Stimulated activated CD8-positive, alpha-beta memory T cell treated with anti-CD3 and anti-CD28 coated beads, Interleukin-12 subunit alpha, Interleukin-12 subunit beta, amount 100 ng/mL, for 4 hours (primary cell): ENCODE results near the gene RETREG3.
"Not testable (repeated sequence)": the region's sequence is repeated elsewhere in the genome, so short reads cannot be mapped to it uniquely, and the experiment has no call there.

Source experiments
- DNase-seq: peaks from one replicate; pipeline ENCODE4 v3.0.0-alpha.2; 2020; ENCODE audit warnings: low read depth

RETREG3 gene

DNA sequence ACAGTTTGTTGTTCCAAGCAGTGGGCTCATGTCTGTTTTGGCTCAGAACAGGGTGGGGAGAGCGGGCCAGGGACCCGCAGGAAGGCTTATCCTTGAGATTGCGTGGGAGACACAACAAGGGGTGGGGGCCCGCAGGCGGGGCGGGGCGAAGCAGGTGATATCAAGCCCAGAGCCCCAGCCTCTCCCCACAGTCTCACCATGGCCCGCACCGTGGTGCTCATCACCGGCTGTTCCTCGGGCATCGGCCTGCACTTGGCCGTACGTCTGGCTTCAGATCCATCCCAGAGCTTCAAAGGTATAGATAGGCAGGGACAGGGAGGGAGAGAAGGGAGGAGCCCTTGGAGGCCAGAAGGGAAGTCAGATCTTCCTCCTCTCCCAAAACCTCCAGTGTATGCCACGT lies 56.4 kb downstream of the RETREG3 start, which contains the start of gene HSD17B1:
Gene HSD17B1, plus strand, starts transcription at position 188 of the 400 bp plus-strand sequence. Its CDS starts 11 bp downstream, at position 199.
- not testable (repeated sequence) for DNase-seq

DNA sequence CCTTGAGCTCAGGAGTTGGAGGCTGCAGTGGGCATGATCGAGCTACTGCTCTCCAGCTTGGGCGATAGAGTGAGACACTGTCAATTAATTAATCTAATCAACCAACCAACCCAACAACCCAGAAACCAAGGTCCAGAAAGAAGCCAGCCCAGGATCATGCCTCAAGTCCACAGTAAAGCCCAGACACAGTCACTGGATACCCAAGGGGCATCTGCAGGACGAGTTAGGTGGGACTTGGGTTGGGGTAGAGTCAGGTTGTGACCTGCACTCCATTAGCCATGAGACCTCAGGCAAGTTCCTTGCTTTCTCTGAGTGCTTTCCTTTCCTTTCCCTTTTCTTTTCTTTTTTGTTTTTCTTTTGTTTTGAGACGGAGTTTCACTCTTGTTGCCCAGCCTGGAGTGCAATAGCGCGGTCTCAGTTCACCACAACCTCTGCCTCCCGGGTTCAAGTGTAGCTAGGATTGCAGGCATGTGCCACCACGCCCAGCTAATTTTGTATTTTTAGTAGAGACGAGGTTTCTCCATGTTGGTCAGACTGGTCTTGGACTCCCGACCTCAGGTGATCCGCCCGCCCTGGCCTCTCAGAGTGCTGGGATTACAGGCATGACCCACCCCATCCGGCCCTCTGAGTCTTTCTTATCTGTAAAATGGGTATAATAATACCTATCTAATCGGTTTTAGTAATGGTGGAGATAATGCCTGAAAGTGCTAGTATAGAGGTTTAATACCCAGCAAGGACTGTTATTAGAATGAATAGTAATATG lies 60.0 kb downstream of the RETREG3 start:
- no peak for DNase-seq

- DNase-seq = peak; percentile 62
These were observed 60.9 kb downstream of the RETREG3 start for GRCh38 chr17:42548070-42548837.

GRCh38 chr17:42547698-42548069 lies 61.5 kb downstream of the RETREG3 start:
- DNase-seq = no peak

- DNase-seq = no peak
These were observed 62.1 kb downstream of the RETREG3 start for GRCh38 chr17:42547001-42547461.

DNA sequence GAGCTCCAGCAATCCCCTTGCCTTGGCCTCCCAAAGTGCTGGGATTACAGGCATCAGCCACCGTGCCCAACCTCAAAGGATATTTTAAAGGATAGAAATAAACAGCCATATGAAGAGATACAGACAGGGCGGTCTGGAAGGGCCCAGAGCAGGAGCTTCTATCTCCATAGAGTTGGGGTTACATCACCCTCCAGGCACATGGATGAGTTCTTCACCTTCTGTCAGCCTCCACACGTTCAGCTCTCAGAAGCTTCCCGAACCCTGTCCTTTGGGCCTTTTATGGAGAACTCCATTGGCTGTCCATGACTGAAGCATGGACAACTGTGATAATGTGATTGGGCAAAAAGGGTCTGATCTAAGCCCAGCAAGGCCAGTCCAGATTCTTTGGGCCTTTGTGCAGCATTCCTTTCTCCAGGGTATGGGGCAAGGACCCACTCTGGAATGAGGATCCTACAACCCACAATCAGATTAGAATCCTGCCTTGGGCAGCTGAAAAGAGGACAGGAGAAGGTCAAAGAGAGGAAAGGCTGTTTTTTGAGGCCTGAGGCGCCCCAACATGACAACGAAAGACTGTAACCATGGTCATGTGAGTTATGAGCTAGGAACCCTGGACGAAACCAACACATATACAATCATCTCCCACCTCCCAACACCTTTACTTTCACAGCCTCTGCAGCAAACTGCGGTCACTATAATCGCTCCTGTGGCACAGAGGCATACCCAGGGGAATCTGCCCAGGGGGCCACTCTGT lies 63.2 kb downstream of the RETREG3 start:
- not testable (repeated sequence) for DNase-seq

DNA sequence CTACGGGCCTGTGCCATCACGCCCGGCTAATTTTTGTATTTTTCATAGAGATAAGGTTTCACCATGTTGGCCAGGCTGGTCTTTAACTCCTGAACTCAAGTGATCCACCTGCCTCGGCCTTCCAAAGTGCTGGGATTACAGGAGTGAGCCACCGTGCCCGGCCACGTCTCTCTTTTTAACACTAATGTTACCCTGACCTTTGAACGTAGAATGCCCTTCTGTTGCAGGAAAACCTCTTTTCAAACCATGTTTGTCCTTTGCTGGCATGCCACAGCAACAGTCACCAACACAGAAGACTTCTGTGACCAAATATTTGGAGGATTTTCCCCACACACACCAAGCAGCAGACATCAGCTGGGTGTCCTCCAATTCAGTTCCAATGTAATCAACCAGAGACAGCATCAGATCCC lies 64.3 kb downstream of the RETREG3 start:
- DNase-seq = no peak

DNA sequence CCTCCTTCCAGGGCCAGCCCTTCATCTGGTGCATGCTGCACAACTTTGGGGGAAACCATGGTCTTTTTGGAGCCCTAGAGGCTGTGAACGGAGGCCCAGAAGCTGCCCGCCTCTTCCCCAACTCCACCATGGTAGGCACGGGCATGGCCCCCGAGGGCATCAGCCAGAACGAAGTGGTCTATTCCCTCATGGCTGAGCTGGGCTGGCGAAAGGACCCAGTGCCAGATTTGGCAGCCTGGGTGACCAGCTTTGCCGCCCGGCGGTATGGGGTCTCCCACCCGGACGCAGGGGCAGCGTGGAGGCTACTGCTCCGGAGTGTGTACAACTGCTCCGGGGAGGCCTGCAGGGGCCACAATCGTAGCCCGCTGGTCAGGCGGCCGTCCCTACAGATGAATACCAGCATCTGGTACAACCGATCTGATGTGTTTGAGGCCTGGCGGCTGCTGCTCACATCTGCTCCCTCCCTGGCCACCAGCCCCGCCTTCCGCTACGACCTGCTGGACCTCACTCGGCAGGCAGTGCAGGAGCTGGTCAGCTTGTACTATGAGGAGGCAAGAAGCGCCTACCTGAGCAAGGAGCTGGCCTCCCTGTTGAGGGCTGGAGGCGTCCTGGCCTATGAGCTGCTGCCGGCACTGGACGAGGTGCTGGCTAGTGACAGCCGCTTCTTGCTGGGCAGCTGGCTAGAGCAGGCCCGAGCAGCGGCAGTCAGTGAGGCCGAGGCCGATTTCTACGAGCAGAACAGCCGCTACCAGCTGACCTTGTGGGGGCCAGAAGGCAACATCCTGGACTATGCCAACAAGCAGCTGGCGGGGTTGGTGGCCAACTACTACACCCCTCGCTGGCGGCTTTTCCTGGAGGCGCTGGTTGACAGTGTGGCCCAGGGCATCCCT lies 65.7 kb downstream of the RETREG3 start:
- no peak for DNase-seq

DNA sequence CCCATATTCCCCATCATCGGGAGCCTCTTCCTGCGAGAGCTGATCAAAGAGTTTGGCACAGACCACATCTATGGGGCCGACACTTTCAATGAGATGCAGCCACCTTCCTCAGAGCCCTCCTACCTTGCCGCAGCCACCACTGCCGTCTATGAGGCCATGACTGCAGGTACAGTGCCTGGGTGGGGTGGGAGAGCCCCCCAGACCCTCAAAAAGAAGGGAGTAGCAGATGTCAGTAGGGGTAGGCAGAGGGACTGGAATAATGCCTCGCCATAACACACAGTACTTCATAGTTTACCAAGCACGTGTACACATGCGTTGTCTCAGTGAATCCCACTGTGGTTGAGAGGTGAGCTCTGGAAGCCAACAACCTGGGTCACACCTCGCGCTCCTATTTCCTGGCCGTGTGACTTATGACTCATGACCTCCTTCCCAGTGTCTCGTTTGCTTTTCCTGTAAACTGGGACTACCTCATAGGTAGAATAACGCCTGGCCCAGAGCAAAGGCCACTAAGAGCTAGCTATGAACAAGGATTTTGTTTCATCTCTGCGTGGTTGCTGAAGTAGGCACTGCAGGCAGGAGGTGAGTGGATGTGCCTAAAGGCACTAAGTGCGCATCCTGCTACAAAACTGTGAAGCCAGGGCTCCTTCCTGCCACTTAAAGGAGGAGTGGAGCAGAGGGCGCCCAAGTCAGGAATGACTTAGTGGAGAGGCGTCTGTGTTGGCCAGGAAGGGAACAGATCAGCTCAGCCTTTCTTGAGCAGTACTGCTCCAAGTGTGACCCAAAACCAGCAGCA lies 67.9 kb downstream of the RETREG3 start:
- no peak for DNase-seq

GRCh38 chr17:42540558-42540957 lies 68.6 kb downstream of the RETREG3 start:
- not testable (repeated sequence) for DNase-seq

DNA sequence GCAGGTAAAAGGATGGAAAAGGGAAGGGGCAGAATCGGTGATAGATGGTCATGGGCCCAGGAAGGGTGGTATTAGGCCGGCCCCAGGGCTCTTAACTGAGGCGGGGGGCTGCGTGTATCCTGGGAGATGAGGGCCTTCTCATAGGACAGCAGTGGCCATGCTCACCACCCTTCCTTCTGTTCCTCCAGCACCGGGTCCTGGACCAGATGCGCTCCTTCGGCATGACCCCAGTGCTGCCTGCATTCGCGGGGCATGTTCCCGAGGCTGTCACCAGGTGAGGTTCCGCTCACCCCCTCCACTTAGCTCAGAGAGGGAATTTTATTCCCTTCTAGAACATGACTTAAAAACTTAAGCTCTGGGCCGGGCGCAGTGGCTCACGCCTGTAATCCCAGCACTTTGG lies 70.7 kb downstream of the RETREG3 start:
- DNase-seq = no peak

GRCh38 chr17:42537826-42538451 lies 71.2 kb downstream of the RETREG3 start:
- no peak for DNase-seq

DNA sequence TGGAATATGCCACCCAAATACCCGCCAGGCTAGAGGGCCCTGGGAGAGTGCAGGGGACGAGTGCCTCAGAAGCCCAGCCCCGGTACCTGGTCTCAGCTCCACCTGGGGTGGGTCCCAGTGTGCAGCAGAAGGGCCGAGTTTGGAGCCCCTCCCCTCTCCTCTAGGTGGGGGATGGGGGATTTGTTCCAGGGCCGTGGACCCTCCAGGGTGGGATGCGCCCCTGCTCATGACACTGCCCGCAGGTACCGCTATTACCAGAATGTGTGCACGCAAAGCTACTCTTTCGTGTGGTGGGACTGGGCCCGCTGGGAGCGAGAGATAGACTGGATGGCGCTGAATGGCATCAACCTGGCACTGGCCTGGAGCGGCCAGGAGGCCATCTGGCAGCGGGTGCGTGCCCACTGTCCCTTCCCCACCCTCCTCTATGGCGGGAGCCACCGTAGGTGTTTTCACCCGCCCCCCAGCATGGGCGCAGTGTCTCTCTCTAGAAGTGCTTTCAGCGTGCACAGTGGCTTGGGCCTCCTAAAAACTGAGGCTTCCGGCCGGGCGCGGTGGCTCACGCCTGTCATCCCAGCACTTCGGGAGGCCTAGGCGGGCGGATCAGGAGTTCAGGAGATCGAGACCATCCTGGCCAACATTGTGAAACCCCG lies 71.9 kb downstream of the RETREG3 start:
- no peak for DNase-seq

DNA sequence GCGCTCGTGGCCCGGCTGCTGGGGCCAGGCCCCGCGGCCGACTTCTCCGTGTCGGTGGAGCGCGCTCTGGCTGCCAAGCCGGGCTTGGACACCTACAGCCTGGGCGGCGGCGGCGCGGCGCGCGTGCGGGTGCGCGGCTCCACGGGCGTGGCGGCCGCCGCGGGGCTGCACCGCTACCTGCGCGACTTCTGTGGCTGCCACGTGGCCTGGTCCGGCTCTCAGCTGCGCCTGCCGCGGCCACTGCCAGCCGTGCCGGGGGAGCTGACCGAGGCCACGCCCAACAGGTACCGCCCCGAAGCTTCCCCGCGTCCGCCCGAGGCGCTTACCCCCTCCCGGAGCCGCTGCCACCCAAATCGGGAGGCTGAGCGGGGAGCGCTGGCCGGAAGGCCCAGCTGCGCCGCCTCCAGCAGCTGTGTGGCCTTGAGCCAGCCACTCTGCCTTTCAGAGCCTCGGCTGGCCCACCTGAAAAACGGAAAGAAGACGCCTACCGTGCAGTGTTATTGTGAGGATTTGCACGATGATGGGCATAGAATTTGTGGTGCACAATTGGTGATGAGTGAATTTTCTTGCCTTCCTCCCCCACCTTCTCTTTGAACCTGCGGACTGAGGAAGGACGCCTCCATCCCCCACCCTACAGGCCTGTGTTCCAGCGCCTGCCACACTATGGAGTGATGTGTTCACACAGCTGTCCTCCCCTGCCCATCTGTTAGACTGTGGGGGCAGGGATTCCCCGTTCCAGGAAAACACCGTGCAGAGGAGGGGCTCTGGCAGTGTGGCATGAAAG lies 72.6 kb downstream of the RETREG3 start:
- peak; percentile 55 for DNase-seq

DNA sequence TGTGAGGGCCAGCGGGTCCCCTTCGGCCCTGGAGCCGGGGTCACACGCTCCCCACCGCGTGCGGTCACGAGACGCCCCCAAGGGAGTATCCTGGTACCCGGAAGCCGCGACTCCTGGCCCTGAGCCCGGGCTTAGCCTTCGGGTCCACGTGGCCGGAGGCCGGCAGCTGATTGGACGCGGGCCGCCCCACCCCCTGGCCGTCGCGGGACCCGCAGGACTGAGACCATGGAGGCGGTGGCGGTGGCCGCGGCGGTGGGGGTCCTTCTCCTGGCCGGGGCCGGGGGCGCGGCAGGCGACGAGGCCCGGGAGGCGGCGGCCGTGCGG lies 73.2 kb downstream of the RETREG3 start, which contains the start of gene NAGLU:
Gene NAGLU, plus strand, starts transcription at position 194 of the 324 bp plus-strand sequence. Its CDS starts 32 bp downstream, at position 226.
- peak; percentile 71 for DNase-seq

DNA sequence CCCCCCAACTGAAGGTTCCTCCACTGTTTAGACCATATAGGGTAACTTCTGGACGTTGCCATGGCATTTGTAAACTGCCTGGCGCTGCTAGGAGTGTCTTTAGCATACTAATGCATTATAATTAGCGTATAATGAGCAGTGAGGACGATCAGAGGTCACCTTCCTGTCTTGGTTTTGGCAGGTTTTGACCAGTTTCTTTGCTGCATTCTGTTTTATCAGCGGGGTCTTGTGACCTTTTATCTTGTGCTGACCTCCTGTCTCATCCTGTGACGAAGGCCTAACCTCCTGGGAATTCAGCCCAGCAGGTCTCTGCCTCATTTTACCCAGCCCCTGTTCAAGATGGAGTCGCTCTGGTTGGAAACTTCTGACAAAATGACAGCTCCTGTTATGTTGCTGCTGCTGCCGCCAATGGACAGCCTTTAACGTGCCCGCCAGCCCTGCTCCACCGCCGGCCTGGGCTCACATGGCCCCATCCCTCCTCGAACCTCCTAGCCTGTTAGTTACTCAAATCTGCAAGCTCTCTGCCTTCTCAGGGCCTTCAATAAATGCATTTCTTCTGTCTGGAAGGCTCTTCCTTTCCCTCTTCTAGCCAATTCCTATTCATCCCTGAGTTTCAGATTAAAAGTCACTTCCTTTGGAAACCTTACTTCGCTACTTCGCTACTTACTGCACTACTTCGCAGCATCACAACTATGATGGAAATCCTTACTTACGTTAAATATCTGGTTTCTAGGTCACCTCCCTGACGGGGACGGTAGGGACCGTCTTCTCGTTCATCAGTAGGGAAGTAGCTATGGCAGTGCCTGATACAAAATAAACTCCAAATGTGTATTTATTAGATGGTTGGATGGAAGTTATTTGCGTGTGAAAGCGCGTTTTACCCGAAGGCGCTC lies 73.8 kb downstream of the RETREG3 start:
- DNase-seq = no peak

GRCh38 chr17:42531455-42532354 lies 77.5 kb downstream of the RETREG3 start:
- DNase-seq = peak; percentile 37
